GM21786 (cell line): ENCODE measurements around the gene SCYGR1.
"Not testable (repeated sequence)": the region's sequence is repeated elsewhere in the genome, so short reads cannot be mapped to it uniquely, and the experiment has no call there.

Source experiments
- ATAC-seq: cut with Tn5 transposase; IDR thresholded peaks from one replicate; pipeline ENCODE4 v1.9.1; 2021; ENCODE audit not compliant: unreplicated experiment

SCYGR1 gene

DNA sequence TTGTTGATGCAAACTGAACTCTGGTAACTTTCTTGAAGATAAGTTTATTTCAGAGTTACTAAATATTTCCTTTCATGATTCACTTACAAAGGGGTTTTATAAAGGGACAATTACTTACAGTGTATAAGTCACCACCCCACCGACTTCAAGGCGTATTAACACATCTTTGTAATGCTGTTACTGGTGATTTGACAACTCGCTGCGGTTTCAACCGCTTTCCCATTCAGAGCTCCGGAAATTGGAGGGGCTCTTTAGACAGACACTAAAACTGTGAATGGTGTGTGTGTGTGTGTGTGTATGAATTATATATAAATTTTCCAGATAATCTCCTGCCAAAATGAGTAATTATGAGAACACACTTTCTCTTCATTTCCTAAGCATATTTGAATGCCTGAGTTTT is 13.6 kb downstream of the SCYGR1 start:
- ATAC-seq = peak; percentile 81

DNA sequence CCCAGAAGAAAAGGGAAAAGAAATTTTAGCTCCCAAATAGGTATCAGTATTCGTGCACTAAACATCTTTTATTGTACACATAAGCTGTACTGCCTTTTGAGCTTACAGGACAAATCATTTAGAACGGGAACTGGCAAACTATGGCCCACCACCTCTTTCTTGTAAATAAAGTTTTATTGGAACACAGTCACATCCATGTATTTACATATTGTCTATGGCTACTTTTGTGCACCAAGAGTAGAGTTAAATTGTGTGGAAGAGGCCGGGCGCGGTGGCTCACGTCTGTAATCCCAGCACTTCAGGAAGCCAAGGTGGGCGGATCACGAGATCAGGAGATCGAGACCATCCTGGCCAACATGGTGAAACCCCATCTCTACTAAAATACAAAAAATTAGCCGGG is 14.4 kb downstream of the SCYGR1 start:
- ATAC-seq = no peak

DNA sequence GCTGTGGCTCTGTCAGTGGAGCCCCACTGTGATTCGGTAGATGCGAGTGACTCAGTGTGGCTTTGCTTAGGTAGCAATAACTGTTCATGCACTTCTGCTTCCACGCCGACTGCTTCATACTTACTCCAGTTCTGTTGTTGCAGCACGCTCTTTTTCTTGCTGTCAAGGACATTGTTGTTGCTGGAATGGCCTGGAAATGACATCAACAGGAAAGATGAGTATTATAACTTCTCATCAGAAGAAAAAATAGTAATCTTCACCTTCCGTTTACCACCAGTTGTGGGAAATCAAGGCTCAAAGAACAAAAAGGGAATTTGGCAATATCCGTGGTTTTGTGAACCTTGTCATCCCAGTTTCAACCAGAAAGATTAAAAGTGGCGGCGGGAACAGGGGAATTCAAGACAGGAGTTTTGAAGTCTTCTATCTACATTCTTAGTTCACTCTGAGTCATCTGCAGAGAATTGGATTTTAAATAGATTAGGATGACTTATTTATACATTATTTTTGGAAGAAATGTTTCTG is 16.9 kb downstream of the SCYGR1 start:
- no peak for ATAC-seq

DNA sequence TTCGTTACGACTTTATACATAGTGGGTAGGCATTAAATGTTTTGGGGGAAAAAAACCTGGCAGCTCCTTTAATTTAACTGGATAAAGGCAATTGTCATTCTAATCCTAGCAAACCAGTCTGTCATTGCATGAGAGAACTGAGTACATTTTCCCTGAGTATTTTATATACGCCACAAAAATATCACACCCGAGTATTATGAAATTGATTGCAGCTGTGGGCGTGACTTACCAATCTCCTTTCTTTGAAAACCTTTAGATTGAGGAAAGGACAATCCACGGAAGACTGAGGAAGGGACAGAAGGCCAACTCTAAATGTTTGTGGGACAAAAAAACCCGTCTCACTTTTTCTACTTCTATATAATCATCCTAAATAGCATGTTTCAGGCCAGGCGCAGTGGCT is 17.7 kb downstream of the SCYGR1 start:
- no peak for ATAC-seq

DNA sequence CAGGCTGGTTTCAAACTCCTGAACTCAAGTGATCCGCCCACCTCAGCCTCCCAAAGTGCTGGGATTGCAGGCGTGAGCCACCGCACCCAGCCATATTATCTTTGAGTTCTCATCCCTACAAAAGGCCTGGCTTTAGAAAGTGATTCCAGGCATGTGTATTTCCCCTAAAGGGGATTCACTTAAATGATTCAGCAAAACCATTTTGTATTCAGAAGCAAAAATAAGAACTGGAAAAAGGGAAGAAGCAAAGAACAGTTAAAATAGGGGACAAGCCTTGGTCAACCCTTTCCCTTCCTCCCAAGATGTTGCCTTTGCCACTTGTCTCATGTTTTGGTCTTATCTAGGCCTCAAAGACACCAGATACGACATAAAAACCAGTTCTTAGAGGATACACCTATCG is 19.2 kb downstream of the SCYGR1 start:
- no peak for ATAC-seq

DNA sequence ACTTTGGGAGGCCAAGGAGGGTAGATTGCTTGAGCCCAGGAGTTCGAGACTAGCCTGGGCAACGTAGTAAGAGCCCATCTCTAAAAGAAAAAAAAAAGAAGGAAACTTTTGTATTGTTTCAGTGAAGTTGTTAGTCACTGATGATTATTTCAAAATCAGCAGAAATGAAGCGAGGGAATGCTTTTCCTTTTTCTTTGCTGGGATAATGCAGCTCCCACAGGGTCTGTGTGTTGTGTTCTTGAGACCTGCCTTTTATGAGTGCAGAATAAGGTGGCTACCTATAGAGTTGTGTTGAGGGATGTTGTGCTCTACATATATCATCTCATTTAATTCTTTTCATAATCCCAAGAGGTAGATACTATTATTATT is 20.3 kb downstream of the SCYGR1 start:
- ATAC-seq = no peak

DNA sequence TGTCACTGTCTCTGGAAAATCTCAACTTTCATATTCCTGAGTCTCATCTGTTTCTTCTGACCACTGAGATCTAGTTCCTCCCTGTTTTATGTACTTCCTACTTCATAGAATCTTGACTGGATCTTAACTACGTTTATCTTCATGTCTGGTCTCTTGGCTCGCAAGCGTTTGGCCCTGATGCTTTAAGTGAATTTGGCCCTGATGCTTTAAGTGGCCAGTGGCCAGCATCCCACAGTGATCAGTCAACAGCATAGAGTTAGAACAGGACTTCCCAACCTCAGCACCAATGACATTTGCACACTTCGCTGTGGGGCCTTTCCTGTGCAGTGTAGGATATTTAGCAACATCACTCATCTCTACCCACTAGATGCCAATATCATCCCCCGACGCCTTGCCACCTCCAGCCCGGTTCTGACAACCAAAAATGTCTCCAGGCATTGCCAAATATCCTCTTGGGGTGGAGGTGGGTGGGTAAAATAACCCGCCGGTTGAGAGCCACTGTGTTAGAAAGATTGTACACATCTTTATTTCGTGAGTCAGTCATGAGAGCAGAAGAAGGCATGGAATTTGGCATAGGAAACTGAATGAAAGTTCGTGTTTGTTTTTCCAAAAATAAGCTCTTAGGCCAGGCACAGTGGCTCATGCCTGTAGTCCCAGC is 20.9 kb downstream of the SCYGR1 start:
- ATAC-seq = no peak

DNA sequence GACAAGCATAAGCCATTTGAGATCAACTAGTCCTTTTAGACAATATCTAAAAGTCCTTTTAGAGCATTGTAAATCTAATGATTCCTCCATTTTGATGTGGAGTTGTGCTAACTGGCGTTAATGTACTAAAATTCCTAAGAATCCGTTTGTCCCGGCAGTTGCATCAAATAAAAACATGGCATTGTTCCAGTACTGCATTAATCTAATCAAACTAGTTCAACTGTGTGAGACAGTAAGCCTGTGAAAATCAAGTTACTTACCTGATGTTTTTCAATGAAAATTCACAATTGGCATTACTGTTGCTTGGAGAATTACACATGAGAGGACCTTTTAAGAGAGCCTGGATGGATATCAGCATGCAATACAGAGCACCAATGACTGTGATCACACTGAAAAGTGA is 21.9 kb downstream of the SCYGR1 start:
- no peak for ATAC-seq

DNA sequence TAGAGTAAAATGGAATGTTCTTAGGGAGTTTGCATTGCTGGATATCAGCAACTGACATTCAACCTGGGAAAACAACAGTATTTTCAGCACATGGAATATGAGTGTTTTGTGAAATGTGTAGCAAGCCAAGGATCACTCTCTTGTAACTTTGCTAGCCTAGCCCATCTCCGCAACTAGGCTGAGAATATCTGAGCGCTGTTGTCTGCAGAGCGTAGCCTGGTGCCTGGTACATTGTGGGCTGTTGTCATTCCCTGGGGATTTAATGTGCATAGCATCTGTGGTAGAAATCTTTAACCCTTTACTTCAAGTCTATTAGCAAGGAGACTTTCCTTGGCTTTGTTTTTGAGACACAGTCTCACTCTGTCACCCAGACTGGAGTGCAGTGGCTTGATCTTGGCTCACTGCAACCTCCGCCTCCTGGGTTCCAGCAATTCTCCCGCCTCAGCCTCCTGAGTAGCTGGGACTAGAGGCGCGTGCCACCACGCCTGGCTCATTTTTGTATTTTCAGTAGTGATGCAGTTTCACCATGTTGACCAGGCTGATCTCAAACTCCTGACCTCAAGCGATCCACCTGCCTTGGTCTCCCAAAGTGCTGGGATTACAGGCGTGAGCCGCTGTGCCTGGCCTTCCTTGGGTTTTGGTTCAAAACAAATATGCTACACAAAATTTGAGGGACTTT is 23.0 kb downstream of the SCYGR1 start:
- not testable (repeated sequence) for ATAC-seq

DNA sequence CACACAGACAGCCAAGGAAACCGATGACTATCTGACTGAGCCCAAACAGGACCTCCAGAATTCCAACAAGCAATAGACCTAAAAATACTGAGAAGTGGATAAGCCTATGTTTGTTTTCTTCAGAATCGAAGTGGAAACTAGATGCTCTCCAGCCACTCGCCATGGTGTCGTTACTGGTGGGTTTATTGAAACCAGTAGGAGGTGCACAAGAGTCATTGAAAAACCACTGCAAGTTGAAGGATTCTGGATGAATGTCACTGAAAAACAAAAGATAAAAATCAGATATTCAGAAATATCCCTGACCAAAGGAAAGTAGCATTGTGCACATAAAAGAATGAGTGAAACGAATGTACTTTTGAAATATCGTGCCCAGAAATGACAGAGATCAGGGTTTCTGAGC is 24.0 kb downstream of the SCYGR1 start:
- ATAC-seq = no peak

DNA sequence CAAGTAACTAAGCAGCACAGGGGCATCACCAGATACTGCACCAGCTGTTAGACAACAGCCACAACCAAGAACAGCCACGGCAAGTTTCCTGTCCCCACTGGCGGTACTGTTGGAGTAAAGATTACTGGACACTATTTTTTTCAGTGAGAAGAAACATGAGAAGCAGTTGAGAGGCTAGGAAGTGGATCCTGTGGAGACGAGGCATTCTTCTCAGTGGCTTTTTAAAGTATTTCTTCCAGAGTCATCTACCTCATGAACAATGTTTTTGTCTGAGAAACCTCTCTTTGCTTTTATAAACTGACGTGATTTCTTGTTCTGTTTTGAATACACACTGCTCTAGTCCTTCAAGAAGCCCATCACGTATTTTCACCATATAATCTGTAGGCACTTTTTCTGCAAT is 27.4 kb downstream of the SCYGR1 start:
- ATAC-seq = no peak

DNA sequence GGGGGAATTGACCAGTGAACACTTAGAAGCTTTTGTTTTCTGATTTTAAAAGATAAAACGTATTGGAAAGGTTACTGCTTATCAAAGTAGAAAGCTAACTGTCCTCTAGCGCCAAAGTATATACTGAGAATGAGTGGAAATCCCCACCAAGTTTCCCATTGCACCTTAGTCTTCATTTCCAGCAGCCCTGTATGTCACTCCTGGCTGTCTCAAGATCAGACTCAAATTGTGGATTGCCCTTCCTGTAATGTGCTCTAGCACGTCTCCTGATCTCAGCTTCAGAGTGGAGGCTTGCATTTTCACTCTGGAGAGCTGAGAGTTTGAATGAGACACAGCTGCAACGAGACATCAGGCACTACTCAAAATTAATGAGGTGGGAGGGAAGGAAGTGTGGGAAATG is 36.1 kb downstream of the SCYGR1 start:
- peak; percentile 66 for ATAC-seq

DNA sequence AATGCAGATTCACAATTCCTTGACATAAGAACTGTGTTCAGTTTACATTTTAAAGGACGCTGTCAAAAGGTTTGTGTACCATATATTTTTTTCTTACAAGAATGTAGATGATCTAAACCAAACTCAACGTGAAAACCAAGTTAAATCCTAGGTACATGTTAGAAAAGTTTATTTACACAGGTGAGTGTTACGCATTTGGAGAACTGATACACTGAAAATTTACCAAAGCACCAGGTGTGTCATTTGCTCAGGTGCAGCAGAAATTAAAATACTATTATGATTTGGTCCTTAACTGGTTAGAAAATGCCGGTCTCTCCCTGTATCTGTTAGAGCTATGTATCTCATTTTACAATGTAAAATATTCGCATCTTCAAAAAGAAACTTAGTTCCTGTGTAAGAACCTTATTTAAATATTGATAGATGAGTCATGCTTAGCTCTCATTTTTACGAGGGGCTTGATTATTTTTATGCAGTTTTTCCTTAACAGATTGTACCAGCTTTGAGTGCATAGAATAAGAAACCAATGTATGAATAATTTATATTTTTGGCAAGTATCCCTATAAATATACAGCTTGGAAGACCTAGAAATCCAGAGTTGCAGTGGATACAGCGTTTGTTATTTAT is 37.6 kb downstream of the SCYGR1 start:
- no peak for ATAC-seq

DNA sequence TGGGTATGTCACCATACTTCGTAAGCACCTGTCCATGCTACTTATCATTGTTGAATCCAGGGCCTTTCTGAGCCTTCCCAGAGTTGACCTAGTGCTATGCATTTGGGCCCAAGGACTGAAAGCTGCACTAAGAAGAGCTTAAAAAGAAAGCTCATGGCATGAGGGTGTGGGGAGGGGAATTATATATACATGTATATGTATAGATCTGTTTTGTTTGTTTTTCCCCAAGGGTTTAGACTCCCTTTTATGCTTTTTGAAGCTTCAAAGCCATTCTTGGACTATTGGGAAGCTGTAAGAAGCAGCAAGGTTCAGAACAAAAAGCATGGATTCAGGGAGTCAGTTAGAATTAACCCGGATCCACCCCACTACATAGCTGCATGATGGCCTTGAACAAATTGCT is 39.4 kb downstream of the SCYGR1 start:
- no peak for ATAC-seq

DNA sequence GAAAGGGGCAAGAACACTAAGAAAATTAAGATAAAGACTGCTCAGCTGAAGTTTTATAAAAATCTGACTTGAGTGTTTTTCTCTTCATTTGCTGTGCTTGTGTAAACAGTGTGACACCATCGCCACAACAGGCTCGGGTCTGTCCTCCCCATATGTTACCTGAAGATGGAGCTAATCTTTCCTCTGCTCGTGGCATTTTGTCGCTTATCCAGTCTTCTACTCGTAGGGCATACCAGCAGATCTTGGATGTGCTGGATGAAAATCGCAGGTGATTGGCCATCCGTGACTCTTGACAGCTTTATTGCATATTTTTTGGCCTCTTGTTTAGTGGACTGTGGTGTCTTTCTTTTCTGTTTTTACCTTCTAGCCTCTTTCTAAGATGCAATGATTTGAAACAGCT is 40.6 kb downstream of the SCYGR1 start:
- no peak for ATAC-seq

DNA sequence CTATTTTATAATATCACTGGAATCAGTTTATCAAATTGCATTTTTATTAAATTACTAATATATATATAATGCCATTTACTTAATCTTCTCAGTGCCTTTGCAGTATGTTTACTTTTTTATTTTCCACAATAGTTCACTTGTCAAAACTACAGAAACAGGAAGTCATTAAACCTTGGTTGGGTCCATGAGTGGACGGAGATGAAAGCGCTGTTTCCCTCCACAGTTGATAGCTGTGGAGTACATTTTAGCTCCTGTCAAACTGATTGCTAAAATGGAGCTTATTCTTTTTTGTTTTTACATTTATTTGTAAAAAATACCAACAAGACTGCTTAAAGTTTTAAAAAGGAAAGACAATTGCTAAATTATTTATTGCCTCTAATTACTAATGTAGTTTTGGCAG is 43.5 kb downstream of the SCYGR1 start:
- ATAC-seq = no peak

DNA sequence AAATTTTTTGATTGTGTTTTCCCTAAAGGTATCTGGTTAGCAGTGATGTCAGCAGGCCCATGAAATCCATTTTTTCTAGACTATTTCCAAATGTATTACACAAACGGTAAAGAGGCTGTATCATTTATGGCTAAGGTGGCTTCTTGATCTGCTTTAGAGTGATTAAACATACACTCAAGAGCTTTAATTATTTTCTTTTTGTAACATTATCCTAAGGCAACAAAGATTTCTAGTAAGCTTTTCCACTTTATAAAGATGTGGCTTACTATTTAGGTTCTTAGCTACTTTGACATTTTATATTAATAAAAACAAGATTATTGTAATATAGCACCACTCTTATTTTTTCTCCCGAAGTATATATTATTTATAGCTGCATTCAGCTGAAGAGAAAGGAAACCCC is 46.2 kb downstream of the SCYGR1 start:
- ATAC-seq = no peak

DNA sequence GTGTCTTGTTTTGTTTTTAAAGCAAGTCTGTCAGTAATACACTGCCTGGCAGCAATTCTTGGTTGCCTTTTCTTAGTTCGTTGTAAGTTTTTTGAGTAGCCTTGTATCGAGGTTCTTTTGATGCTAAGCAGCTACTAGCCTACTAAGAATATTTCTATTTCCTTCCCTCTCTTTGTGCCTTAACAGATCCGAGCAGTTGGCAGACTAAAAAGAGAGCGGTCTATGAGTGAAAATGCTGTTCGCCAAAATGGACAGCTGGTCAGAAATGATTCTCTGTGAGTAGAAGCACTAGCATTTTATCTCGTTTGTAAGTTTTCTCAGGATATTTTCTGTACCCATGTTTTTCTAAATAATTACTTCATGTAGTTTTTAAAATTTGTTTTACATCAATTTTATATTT is 47.6 kb downstream of the SCYGR1 start:
- ATAC-seq = no peak

DNA sequence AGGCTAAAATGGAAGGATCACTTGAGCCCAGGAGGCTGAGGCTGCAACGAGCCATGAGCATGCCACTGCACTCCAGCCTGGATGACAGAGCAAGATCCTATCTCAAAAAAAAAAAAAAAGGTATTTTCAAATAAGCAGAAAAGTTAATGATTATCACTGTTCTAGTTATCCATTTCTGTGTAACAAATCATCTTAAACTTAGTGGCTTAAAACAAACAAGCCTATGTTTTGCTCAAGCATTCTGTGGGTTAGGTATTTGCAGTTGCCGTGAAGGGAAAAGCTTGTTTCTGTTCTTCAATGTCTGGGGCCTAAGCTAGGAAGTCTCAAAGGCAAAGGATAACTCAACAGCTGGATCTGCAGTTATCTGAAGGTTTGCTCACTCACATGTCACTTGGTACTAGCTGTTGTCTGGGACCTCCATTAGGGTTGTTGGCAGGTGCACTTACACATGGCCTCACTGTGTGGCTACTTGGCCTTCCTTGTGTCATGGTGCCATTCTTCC is 48.6 kb downstream of the SCYGR1 start:
- no peak for ATAC-seq
